Upper lobe of left lung (tissue), 4 donors: ENCODE measurements around the gene TEAD4.

Source experiments
- POLR2A ChIP-seq, 4 donors: fragments of 450-650 bp; IDR thresholded peaks; one replicate each; pipeline ENCODE4 v1.5.1; 2016 to 2017; ENCODE audit warnings: antibody characterized with exemption in 4 of 4, mild to moderate bottlenecking in 2 of 4
- POLR2AphosphoS5 ChIP-seq, 2 donors: sonication (generic); formaldehyde crosslinking; IDR thresholded peaks; one replicate each; pipeline ENCODE4 v1.5.1; 2017; ENCODE audit warnings: antibody characterized with exemption in 2 of 2

DNA sequence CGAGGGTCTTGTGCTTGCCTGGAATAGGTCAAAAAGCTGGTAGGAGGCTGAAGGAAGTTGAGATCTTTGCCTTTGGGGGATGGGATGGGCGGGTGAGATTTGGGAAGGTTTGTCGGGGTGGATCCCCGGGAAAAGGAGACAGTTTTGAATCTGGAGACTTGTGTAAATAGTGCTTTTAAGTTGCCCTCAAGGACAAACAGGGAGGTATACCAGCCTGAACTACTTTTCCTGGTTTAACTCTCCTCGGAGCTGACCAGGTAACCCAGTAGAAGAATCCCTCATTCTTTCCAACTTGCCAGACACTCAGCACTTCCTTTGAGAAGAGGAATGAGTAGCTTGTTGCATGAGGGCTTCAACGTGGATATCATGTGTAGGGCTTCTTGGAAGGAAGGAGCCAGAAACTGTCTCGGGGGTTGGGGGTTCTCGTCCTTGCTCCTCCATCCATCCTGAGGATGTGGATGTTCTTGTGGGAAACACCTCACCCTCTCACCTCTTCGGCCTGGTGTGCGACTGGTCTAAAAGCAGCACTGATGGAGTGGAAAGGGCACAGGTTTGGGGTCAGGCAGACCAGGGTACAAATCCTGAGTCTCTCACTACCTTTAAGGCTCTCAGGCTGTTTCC is 1.9 kb downstream of the TEAD4 start:
- no peak for TF ChIP-seq POLR2A (IDR thresholded peaks at IDR 0.05)
- TF ChIP-seq POLR2AphosphoS5 (IDR thresholded peaks at IDR 0.05) = no peak
